GM12801 (cell line): ENCODE data around the gene WWC2.

ENCODE experiments used
- CTCF ChIP-seq: IDR thresholded peaks from one replicate; pipeline ENCODE4 v1.5.1; 2011; ENCODE audit warnings: control low read depth; ENCODE audit not compliant: insufficient read length; ENCODE audit errors: extremely low read depth

WWC2 gene

GRCh38 chr4:183201331-183201730 lies 102.3 kb downstream of the WWC2 start:
- no peak for TF ChIP-seq CTCF

GRCh38 chr4:183202523-183202922 lies 103.5 kb downstream of the WWC2 start:
- no peak for TF ChIP-seq CTCF

- no peak for TF ChIP-seq CTCF
Measured at GRCh38 chr4:183204793-183205192, 105.7 kb downstream of the WWC2 start.

- TF ChIP-seq CTCF = no peak
Measured at GRCh38 chr4:183205193-183205592, 106.1 kb downstream of the WWC2 start.

- no peak for TF ChIP-seq CTCF
Measured at GRCh38 chr4:183205709-183206108, 106.7 kb downstream of the WWC2 start.

- no peak for TF ChIP-seq CTCF
Measured at GRCh38 chr4:183211533-183211932, 112.5 kb downstream of the WWC2 start.

- no peak for TF ChIP-seq CTCF
Measured at GRCh38 chr4:183213996-183214395, 114.9 kb downstream of the WWC2 start.
